Ascending aorta (tissue), 2 donors: ENCODE measurements around the gene LDHAL6A. TPM values are rescaled to one million over a fixed set of nuclear protein-coding genes. Genes with fewer than 3 reads are reported as not detected.

Source experiments
- DNase-seq, 2 donors: peaks; one replicate each; pipeline ENCODE4 v3.0.0-alpha.2; 2019; ENCODE audit warnings: low spot score in 2 of 2
- H3K27ac ChIP-seq, 2 donors: fragments of 200-600 bp; sonication (generic); one replicate each; pipeline ENCODE4 v1.5.1; 2016 to 2017; ENCODE audit warnings: mild to moderate bottlenecking in 1 of 2
- H3K27me3 ChIP-seq: fragments of 200-600 bp; sonication (generic); one replicate; pipeline ENCODE4 v1.5.1; 2017
- H3K36me3 ChIP-seq, 2 donors: fragments of 200-600 bp; sonication (generic); one replicate each; pipeline ENCODE4 v1.5.1; 2016
- H3K4me1 ChIP-seq, 2 donors: fragments of 200-600 bp; sonication (generic); one replicate each; pipeline ENCODE4 v1.5.1; 2016 to 2017; ENCODE audit warnings: mild to moderate bottlenecking in 1 of 2
- H3K4me3 ChIP-seq, 2 donors: fragments of 200-600 bp; sonication (generic); one replicate each; pipeline ENCODE4 v1.5.1; 2016 to 2017; ENCODE audit warnings: mild to moderate bottlenecking in 1 of 2
- H3K9me3 ChIP-seq, 2 donors: fragments of 200-600 bp; sonication (generic); one replicate each; pipeline ENCODE4 v1.5.1; 2016
- CTCF ChIP-seq, 3 experiments: fragments of 200-600 bp in 2 of 3; fragments of 450-650 bp in 1 of 3; sonication (generic) in 2 of 3; IDR thresholded peaks; one replicate each; pipeline ENCODE4 v1.5.1; 2016 to 2019; ENCODE audit warnings: antibody characterized with exemption in 3 of 3, mild to moderate bottlenecking in 1 of 3, moderate library complexity in 1 of 3
- intact Hi-C: fragments of 100-400 bp; cut with DNase I; formaldehyde crosslinking; loops from one replicate; pipeline ENCODE4 v1.15.1; 2023
- total RNA-seq: library from RNA; depleted of rRNA; stranded (reverse); fragments of >200 nt; gene quantifications from one replicate; pipeline ENCODE4 v1.1.0, GENCODE V29; 2016

The LDHAL6A gene
- total RNA-seq, 1 donor from 2014 or later, result not detected

GRCh38 chr11:18527512-18527911 lies 71.9 kb downstream of the LDHAL6A start:
- H3K27ac ChIP-seq, result peak overlapping the region; percentile 90 to 94
- peaks cover 0 to 7% of the 10 kb centered on the region in 2 donors for H3K4me1 ChIP-seq
- peak overlapping the region; percentile 79 to 93 for H3K4me3 ChIP-seq
- no peaks in the 10 kb centered on the region for H3K27me3 ChIP-seq
- intact Hi-C loops, result loop anchor here (2.0 to 5.0 kb wide), 5 partner anchors 130 to 1840 kb away; partner anchors contain the start of genes GTF2H1, HPS5 and TMEM86A
- no peak for DNase-seq
- TF ChIP-seq CTCF (IDR thresholded peaks at IDR 0.05), result no peak
- no peaks in the 10 kb centered on the region for H3K9me3 ChIP-seq
- no peaks in the 10 kb centered on the region for H3K36me3 ChIP-seq

Other genes starting within 250 kb of the LDHAL6A start
- gene SAA4, start 219.1 kb upstream of the LDHAL6A start, total RNA-seq, result not detected
- 77.4 TPM for gene SAA2, start 207.2 kb upstream of the LDHAL6A start, total RNA-seq
- 70.4 TPM for gene SAA1, start 189.6 kb upstream of the LDHAL6A start, total RNA-seq
- gene HPS5, start 133.7 kb upstream of the LDHAL6A start, total RNA-seq, result 31.7 TPM
- gene GTF2H1, start 133.3 kb upstream of the LDHAL6A start, total RNA-seq, result 33.7 TPM
- 422 TPM for gene LDHA, start 61.3 kb upstream of the LDHAL6A start, total RNA-seq
- gene LDHC, start 43.5 kb upstream of the LDHAL6A start, total RNA-seq, result not detected
- 20.3 TPM for gene TSG101, start 71.1 kb downstream of the LDHAL6A start, total RNA-seq
- gene UEVLD, start 132.9 kb downstream of the LDHAL6A start, total RNA-seq, result 10.1 TPM
- gene MISFA, start 143.9 kb downstream of the LDHAL6A start, total RNA-seq, result not detected
- 7.8 TPM for gene SPTY2D1, start 178.5 kb downstream of the LDHAL6A start, total RNA-seq
- gene TMEM86A, start 242.9 kb downstream of the LDHAL6A start, total RNA-seq, result 4.8 TPM